IMR-90 (cell line): ENCODE data around the gene MYCBP. TPM values are rescaled to one million over a fixed set of nuclear protein-coding genes. Genes with fewer than 3 reads are reported as not detected.

Experiments
- ATAC-seq: fragments of 200-7000 bp; cut with Tn5 transposase; 2 replicates; pipeline ENCODE4 v1.9.1; 2020; ENCODE audit warnings: low read depth, mild to moderate bottlenecking, moderate library complexity
- BruUV-seq: library from RNA; stranded (reverse); fragments of 400-500 nt; replicated peaks from 2 replicates; lab custom pipeline; 2021; lab: Mats Ljungman, UMichigan
- CTCF ChIA-PET: fragments of 300-600 bp; formaldehyde crosslinking; extraction: SDS; loops from one replicate; lab custom pipeline; 2021; ENCODE audit warnings: antibody characterized with exemption; lab: Yijun Ruan, JAX
- POLR2A ChIA-PET: fragments of 300-600 bp; sonication (Branson Sonifier 250); formaldehyde crosslinking; loops from one replicate; lab custom pipeline; 2022; ENCODE audit warnings: antibody characterized with exemption; ENCODE audit not compliant: unreplicated experiment; lab: Charles Lee
- DNase-seq: peaks from one replicate; pipeline ENCODE4 v3.0.0; 2013
- H2AFZ ChIP-seq: replicated peaks from 2 replicates; pipeline ENCODE3; 2013; ENCODE audit warnings: low read length, mild to moderate bottlenecking; ENCODE audit not compliant: poor library complexity
- H2AK5ac ChIP-seq: 2 replicates; pipeline ENCODE4 v1.6.1; 2013; ENCODE audit warnings: low read depth, low read length, inconsistent platforms
- H2AK9ac ChIP-seq: replicated peaks from 2 replicates; pipeline ENCODE3; 2013; ENCODE audit warnings: mild to moderate bottlenecking, low read depth, low read length, moderate library complexity; ENCODE audit not compliant: poor library complexity
- H2BK120ac ChIP-seq: 2 replicates; pipeline ENCODE4 v1.6.1; 2013; ENCODE audit warnings: low read depth, low read length, inconsistent platforms
- H2BK15ac ChIP-seq: 3 replicates; pipeline ENCODE4 v1.6.1; 2013; ENCODE audit warnings: low read depth, low read length, inconsistent platforms
- H2BK20ac ChIP-seq: 2 replicates; pipeline ENCODE4 v1.6.1; 2013; ENCODE audit warnings: low read depth, mild to moderate bottlenecking, inconsistent platforms, low read length, moderate library complexity
- H2BK5ac ChIP-seq: 2 replicates; pipeline ENCODE4 v1.6.1; 2013; ENCODE audit warnings: mild to moderate bottlenecking, low read depth, low read length, inconsistent platforms; ENCODE audit not compliant: poor library complexity, severe bottlenecking
- H3K14ac ChIP-seq: replicated peaks from 2 replicates; pipeline ENCODE4 v1.6.1; 2013; ENCODE audit warnings: low read depth, low read length, inconsistent platforms
- H3K18ac ChIP-seq: 2 replicates; pipeline ENCODE4 v1.6.1; 2013; ENCODE audit warnings: low read depth, low read length, control low read depth
- H3K23ac ChIP-seq: 2 replicates; pipeline ENCODE4 v1.6.1; 2013; ENCODE audit warnings: low read depth, low read length, inconsistent platforms
- H3K27ac ChIP-seq: 2 replicates; pipeline ENCODE4 v1.5.1; 2013; ENCODE audit warnings: mild to moderate bottlenecking, control low read depth, low read length; ENCODE audit not compliant: insufficient read depth
- H3K27me3 ChIP-seq: 2 replicates; pipeline ENCODE4 v1.6.1; 2013; ENCODE audit warnings: low read length; ENCODE audit not compliant: control insufficient read depth, insufficient read depth
- H3K36me3 ChIP-seq: 2 replicates; pipeline ENCODE4 v1.6.1; 2013; ENCODE audit warnings: low read length, mixed read lengths; ENCODE audit not compliant: control insufficient read depth, insufficient read depth
- H3K4ac ChIP-seq: 2 replicates; pipeline ENCODE4 v1.6.1; 2013; ENCODE audit warnings: low read depth, low read length, inconsistent platforms
- H3K4me1 ChIP-seq: 2 replicates; pipeline ENCODE4 v1.6.1; 2013; ENCODE audit warnings: low read length, mixed read lengths; ENCODE audit not compliant: control insufficient read depth, insufficient read depth
- H3K4me2 ChIP-seq: 2 replicates; pipeline ENCODE4 v1.6.1; 2013; ENCODE audit warnings: low read depth, mild to moderate bottlenecking, control low read depth, low read length, moderate library complexity
- H3K4me3 ChIP-seq: 2 replicates; pipeline ENCODE4 v1.5.1; 2013; ENCODE audit warnings: low read depth, mild to moderate bottlenecking, control low read depth, low read length, moderate library complexity; ENCODE audit not compliant: insufficient read depth
- H3K56ac ChIP-seq: 2 replicates; pipeline ENCODE4 v1.6.1; 2013; ENCODE audit warnings: low read length, inconsistent platforms; ENCODE audit not compliant: insufficient read depth; ENCODE audit errors: extremely low read depth
- H3K79me1 ChIP-seq, 2 experiments: 2 replicates each; pipeline ENCODE4 v1.6.1; 2013; ENCODE audit warnings: low read length in 2 of 2, inconsistent platforms in 1 of 2, low read depth in 1 of 2
- H3K9ac ChIP-seq: 2 replicates; pipeline ENCODE4 v1.6.1; 2013; ENCODE audit warnings: low read depth, low read length, control low read depth
- H3K9me1 ChIP-seq: 2 replicates; pipeline ENCODE4 v1.6.1; 2013; ENCODE audit warnings: low read length, inconsistent platforms; ENCODE audit not compliant: insufficient read depth
- H3K9me3 ChIP-seq: 2 replicates; pipeline ENCODE4 v1.6.1; 2013; ENCODE audit warnings: low read length; ENCODE audit not compliant: control insufficient read depth, insufficient read depth
- H4K20me1 ChIP-seq: 2 replicates; pipeline ENCODE4 v1.6.1; 2013; ENCODE audit warnings: low read length, inconsistent platforms; ENCODE audit not compliant: insufficient read depth
- H4K5ac ChIP-seq: 2 replicates; pipeline ENCODE4 v1.6.1; 2013; ENCODE audit warnings: mild to moderate bottlenecking, low read depth, low read length, control low read depth
- H4K8ac ChIP-seq, 2 experiments: 2 replicates each; pipeline ENCODE4 v1.6.1; 2013; ENCODE audit warnings: low read depth in 2 of 2, low read length in 2 of 2, control low read depth in 1 of 2, inconsistent platforms in 1 of 2
- H4K91ac ChIP-seq: 2 replicates; pipeline ENCODE4 v1.6.1; 2013; ENCODE audit warnings: low read depth, low read length, inconsistent platforms; ENCODE audit not compliant: insufficient read depth
- BHLHE40 ChIP-seq: fragments of 150-350 bp; IDR thresholded peaks from 2 replicates; pipeline ENCODE4 v1.6.1; 2016; ENCODE audit warnings: mild to moderate bottlenecking, low read depth, low read length
- CHD1 ChIP-seq: IDR thresholded peaks from 2 replicates; pipeline ENCODE4 v1.6.1; 2012; ENCODE audit warnings: low read depth, low read length, improper control_type of control experiment
- FOS ChIP-seq: fragments of 150-350 bp; IDR thresholded peaks from 2 replicates; pipeline ENCODE4 v1.6.1; 2016; ENCODE audit warnings: low read depth, low read length
- MAFK ChIP-seq: IDR thresholded peaks from 2 replicates; pipeline ENCODE4 v1.6.1; 2012; ENCODE audit warnings: low read depth, low read length, improper control_type of control experiment
- MAZ ChIP-seq: IDR thresholded peaks from 2 replicates; pipeline ENCODE4 v1.6.1; 2012; ENCODE audit warnings: low read depth, mild to moderate bottlenecking, low read length, improper control_type of control experiment, moderate library complexity, borderline replicate concordance
- MXI1 ChIP-seq: IDR thresholded peaks from 2 replicates; pipeline ENCODE4 v1.6.1; 2012; ENCODE audit warnings: low read depth, mild to moderate bottlenecking, low read length, moderate library complexity, borderline replicate concordance
- POLR2A ChIP-seq: IDR thresholded peaks from 2 replicates; pipeline ENCODE4 v1.6.1; 2012; ENCODE audit warnings: mild to moderate bottlenecking, low read depth, low read length
- RAD21 ChIP-seq: IDR thresholded peaks from 2 replicates; pipeline ENCODE4 v1.6.1; 2012; ENCODE audit warnings: low read length, improper control_type of control experiment
- RCOR1 ChIP-seq: IDR thresholded peaks from 2 replicates; pipeline ENCODE4 v1.6.1; 2012; ENCODE audit warnings: mild to moderate bottlenecking, low read length, improper control_type of control experiment; ENCODE audit not compliant: insufficient replicate concordance
- RFX5 ChIP-seq: IDR thresholded peaks from 2 replicates; pipeline ENCODE4 v1.8.0; 2012; ENCODE audit warnings: low read depth, mild to moderate bottlenecking, low read length, moderate library complexity
- USF2 ChIP-seq: fragments of 150-350 bp; IDR thresholded peaks from 2 replicates; pipeline ENCODE4 v1.6.1; 2017; ENCODE audit warnings: mild to moderate bottlenecking, antibody characterized with exemption, low read length, low read depth
- dilution Hi-C: fragments of 300-500 bp; cut with HindIII; formaldehyde crosslinking; loops from one replicate; pipeline ENCODE4 v1.14.3; 2018; ENCODE audit warnings: low sequenced_read_pairs; ENCODE audit not compliant: unreplicated experiment
- in situ Hi-C: fragments of 300-500 bp; cut with MboI; formaldehyde crosslinking; loops from 3 replicates; pipeline ENCODE4 v1.14.3; 2019; ENCODE audit warnings: low sequenced_read_pairs, inconsistent platforms, mixed read lengths
- intact Hi-C: fragments of 100-400 bp; cut with micrococcal nuclease; formaldehyde crosslinking; loops from 2 replicates; pipeline ENCODE4 v1.10.0; 2022
- polyA plus RNA-seq, 3 experiments: library from polyadenylated mRNA; depleted of rRNA; stranded (reverse); fragments of >200 nt; gene quantifications; 2 replicates each; pipeline ENCODE4 v1.2.3, GENCODE V29; 2012; ENCODE audit warnings: low replicate concordance in 1 of 3
- total RNA-seq: library from RNA; depleted of rRNA; stranded (reverse); fragments of >200 nt; gene quantifications from 2 replicates; pipeline ENCODE4 v1.2.3, GENCODE V29; 2012

Gene MYCBP
- total and polyA plus RNA-seq, 2 of the 4 experiments (the other 2 are of a cell fraction): 9.9 to 11.9 TPM

DNA sequence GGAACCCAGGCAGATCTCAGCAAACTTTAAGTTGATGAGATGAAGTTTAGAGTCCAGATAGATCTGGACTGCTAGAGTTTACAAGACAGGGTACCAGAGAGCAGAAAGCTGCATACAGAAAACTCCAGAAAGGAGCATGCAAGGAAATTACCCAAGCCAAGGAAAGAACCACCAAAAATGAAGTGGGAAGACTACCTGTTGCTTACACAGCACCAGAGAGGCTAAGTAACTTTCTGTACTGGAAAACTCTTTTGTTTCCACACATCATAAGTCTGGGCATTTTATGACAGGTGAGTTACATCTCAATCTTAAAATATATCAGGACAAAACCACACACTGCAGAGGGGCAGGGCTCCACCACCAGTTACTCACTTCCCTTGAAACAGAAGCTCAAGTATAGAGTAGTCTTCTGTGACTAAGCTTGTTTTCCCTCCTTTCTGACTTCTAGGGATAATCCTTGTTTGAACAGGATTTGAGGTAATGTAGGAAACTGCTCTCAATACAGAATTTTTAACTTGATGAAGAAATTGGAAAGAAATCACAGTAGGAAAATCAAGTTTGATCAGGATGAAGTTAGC lies 25.6 kb upstream of the MYCBP start:
- in situ Hi-C loops: no loop called here
- intact Hi-C loops: no loop called here
- no peak overlapping the region for H4K8ac ChIP-seq
- H3K4ac ChIP-seq: no peak overlapping the region
- dilution Hi-C loops: no loop called here
- no peak overlapping the region for H2BK15ac ChIP-seq
- H2AFZ ChIP-seq: no peak overlapping the region
- H3K79me1 ChIP-seq: no peaks in the 10 kb centered on the region
- no TSS peak for BruUV-seq
- no peak overlapping the region for H2AK5ac ChIP-seq
- TF ChIP-seq MAZ (no peak), RFX5 (no peak), FOS (no peak), RCOR1 (no peak), CHD1 (no peak), RAD21 (no peak), MXI1 (no peak), MAFK (no peak), BHLHE40 (no peak), USF2 (no peak), POLR2A (no peak)
- H3K23ac ChIP-seq: no peak overlapping the region
- no peak overlapping the region for H3K4me2 ChIP-seq
- no peaks in the 10 kb centered on the region for H3K27me3 ChIP-seq
- DNase-seq: peak; percentile 12
- H3K27ac ChIP-seq: no peak overlapping the region
- no peaks in the 10 kb centered on the region for H3K36me3 ChIP-seq
- no peak overlapping the region for H3K14ac ChIP-seq
- no peak overlapping the region for H4K91ac ChIP-seq
- H3K18ac ChIP-seq: no peak overlapping the region
- H3K4me3 ChIP-seq: no peak overlapping the region
- POLR2A ChIA-PET: interaction anchor here (0.7 kb wide), 1 partner anchor 17 kb away, joined by 4 read pairs; no protein-coding TSS in a partner anchor
- no peaks in the 10 kb centered on the region for H3K9me3 ChIP-seq
- CTCF ChIA-PET: no interaction called here
- H2AK9ac ChIP-seq: no peak overlapping the region
- no peak overlapping the region for H2BK120ac ChIP-seq
- H3K56ac ChIP-seq: no peak overlapping the region
- no peaks in the 10 kb centered on the region for H3K9me1 ChIP-seq
- peak; percentile 44; the same call in 1 of the 2 replicates for ATAC-seq
- no peak overlapping the region for H2BK5ac ChIP-seq
- H3K9ac ChIP-seq: no peak overlapping the region
- no peaks in the 10 kb centered on the region for H3K4me1 ChIP-seq
- H4K5ac ChIP-seq: no peak overlapping the region
- H2BK20ac ChIP-seq: no peak overlapping the region
- no peaks in the 10 kb centered on the region for H4K20me1 ChIP-seq
